RWPE2 (cell line): ENCODE data around the gene SELENOM.
A peak's percentile ranks its signal among the peaks of the same experiment; 100 is the strongest.

Experiments used
- ATAC-seq: fragments of 200-7000 bp; cut with Tn5 transposase; 3 replicates; pipeline ENCODE4 v1.9.1; 2021; ENCODE audit warnings: low read depth
- DNase-seq: peaks from one replicate; pipeline ENCODE4 v3.0.0-alpha.2; 2020; ENCODE audit warnings: low spot score
- H3K27ac ChIP-seq: fragments of 450-650 bp; 2 replicates; pipeline ENCODE4 v1.5.1; 2017; ENCODE audit warnings: mild to moderate bottlenecking; ENCODE audit not compliant: poor library complexity, severe bottlenecking
- H3K27me3 ChIP-seq: fragments of 250-450 bp; sonication (Bioruptor Pico); 2 replicates; pipeline ENCODE4 v1.5.1; 2021; ENCODE audit warnings: mild to moderate bottlenecking, moderate library complexity; ENCODE audit not compliant: insufficient read depth, poor library complexity, severe bottlenecking
- H3K36me3 ChIP-seq: fragments of 250-450 bp; sonication (Bioruptor Pico); 2 replicates; pipeline ENCODE4 v1.5.1; 2020; ENCODE audit warnings: low read depth, mild to moderate bottlenecking, moderate library complexity
- H3K4me1 ChIP-seq: fragments of 250-450 bp; sonication (Bioruptor Pico); 2 replicates; pipeline ENCODE4 v1.5.1; 2021; ENCODE audit warnings: mild to moderate bottlenecking, moderate library complexity; ENCODE audit not compliant: insufficient read depth, poor library complexity, severe bottlenecking
- H3K4me3 ChIP-seq: fragments of 250-450 bp; sonication (Bioruptor Pico); 2 replicates; pipeline ENCODE4 v1.5.1; 2021; ENCODE audit warnings: mild to moderate bottlenecking, moderate library complexity; ENCODE audit not compliant: severe bottlenecking
- H3K9me3 ChIP-seq: fragments of 250-450 bp; sonication (Bioruptor Pico); 2 replicates; pipeline ENCODE4 v1.5.1; 2021; ENCODE audit warnings: mild to moderate bottlenecking, moderate library complexity; ENCODE audit not compliant: severe bottlenecking
- CTCF ChIP-seq: fragments of 450-650 bp; IDR thresholded peaks from one replicate; pipeline ENCODE4 v1.5.1; 2017; ENCODE audit warnings: mild to moderate bottlenecking, moderate library complexity; ENCODE audit not compliant: poor library complexity, severe bottlenecking

SELENOM gene

GRCh38 chr22:31093086-31093850 lies 14.1 kb downstream of the SELENOM start:
- H3K27me3 ChIP-seq = no peaks in the 10 kb centered on the region
- DNase-seq (peak; percentile 53), ATAC-seq (no peak)
- no peaks in the 10 kb centered on the region for H3K9me3 ChIP-seq
- H3K4me1 ChIP-seq = no peaks in the 10 kb centered on the region
- H3K27ac ChIP-seq = no peak overlapping the region
- no peak overlapping the region for H3K4me3 ChIP-seq
- peaks cover 97% of the 10 kb centered on the region for H3K36me3 ChIP-seq
- TF ChIP-seq CTCF = no peak

DNA sequence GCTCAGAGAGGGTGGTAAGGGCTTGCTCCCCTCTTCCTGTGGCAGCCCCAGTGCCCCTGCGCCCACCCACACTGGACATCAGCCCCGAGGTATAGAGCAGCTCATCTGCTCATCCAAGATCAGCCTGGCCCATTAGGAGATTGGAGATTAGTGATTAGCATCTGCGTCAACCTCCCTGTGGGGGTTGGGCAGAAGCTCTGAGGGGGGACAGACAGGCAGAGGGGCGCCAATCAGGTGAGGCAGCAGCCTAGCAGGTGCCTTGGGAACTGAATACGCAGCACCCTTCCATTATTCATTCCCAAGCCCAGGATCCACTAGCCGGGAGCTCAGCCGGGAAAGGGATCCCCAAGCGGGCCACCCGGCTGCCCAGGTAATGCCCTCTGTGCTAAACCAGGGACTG lies 15.2 kb downstream of the SELENOM start:
- Histone ChIP-seq H3K27ac (no peak overlapping the region), H3K4me1 (no peaks in the 10 kb centered on the region), H3K36me3 (peaks cover 97% of the 10 kb centered on the region), H3K4me3 (no peak overlapping the region), H3K9me3 (no peaks in the 10 kb centered on the region), H3K27me3 (no peaks in the 10 kb centered on the region)
- DNase-seq (no peak), ATAC-seq (no peak)
- TF ChIP-seq CTCF = no peak

DNA sequence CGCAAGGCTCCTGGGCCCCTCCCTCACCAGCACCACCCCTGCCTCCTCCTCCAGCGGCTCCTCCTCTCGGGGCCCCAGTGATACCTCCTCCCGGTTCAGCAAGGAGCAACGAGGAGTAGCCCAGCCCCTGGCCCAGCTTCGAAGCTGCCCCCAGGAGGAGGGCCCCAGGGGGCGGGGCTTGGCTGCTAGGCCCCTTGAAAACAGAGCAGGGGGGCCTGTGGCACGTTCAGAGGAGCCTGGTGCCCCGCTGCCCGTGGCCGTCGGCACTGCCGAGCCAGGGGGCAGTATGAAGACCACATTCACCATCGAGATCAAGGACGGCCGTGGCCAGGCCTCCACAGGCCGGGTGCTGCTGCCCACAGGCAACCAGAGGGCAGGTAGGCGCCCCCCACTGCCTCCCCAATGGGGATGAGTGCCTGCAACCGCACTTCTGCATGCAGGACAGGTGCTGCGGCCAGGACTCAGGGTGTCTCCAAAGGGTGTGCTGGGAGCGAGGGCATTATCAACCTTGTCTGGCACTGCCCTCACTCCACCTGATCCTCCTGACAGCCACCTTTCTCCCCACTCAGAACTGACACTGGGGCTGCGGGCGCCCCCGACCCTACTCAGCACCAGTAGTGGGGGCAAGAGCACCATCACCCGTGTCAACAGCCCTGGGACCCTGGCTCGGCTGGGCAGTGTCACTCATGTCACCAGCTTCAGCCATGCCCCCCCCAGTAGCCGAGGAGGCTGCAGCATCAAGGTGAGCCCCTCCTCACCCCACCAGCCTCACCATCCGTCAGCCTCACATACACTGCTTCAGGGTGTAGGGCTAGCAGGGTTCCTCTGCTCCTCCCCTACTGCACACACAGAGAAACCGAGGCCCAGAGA lies 16.0 kb downstream of the SELENOM start:
- no peak overlapping the region for H3K27ac ChIP-seq
- TF ChIP-seq CTCF = no peak

GRCh38 chr22:31090217-31091085 lies 16.9 kb downstream of the SELENOM start:
- Histone ChIP-seq H3K4me1 (no peaks in the 10 kb centered on the region), H3K4me3 (no peak overlapping the region), H3K9me3 (no peaks in the 10 kb centered on the region), H3K27ac (no peak overlapping the region), H3K36me3 (peaks cover 97% of the 10 kb centered on the region), H3K27me3 (no peaks in the 10 kb centered on the region)
- ATAC-seq (no peak), DNase-seq (no peak)
- no peak for TF ChIP-seq CTCF

More for the DNA sequence above, 16.0 kb downstream of the SELENOM start:
- Histone ChIP-seq H3K27me3 (no peaks in the 10 kb centered on the region), H3K36me3 (peaks cover 97% of the 10 kb centered on the region), H3K9me3 (no peaks in the 10 kb centered on the region), H3K4me1 (no peaks in the 10 kb centered on the region), H3K4me3 (no peak overlapping the region)
- peak; percentile 56 for DNase-seq
- no peak for ATAC-seq
